Loucy (cell line): ENCODE data around the gene DIDO1.

Experiments
- H2AFZ ChIP-seq: fragments of 200-600 bp; sonication (generic); 2 replicates; pipeline ENCODE4 v1.6.0; 2016; ENCODE audit warnings: antibody characterized with exemption, mild to moderate bottlenecking, low read length, moderate library complexity
- H3F3A ChIP-seq: fragments of 200-600 bp; 2 replicates; pipeline ENCODE4 v1.6.0; 2016; ENCODE audit warnings: antibody characterized with exemption, low read depth, mild to moderate bottlenecking
- H3K27me3 ChIP-seq: fragments of 200-600 bp; sonication (generic); 2 replicates; pipeline ENCODE4 v1.6.1; 2014; ENCODE audit warnings: low read length, mild to moderate bottlenecking; ENCODE audit not compliant: insufficient read depth, poor library complexity, severe bottlenecking
- H3K36me3 ChIP-seq: fragments of 200-600 bp; sonication (generic); 2 replicates; pipeline ENCODE4 v1.6.1; 2016; ENCODE audit warnings: low read length; ENCODE audit not compliant: insufficient read depth
- H3K4me1 ChIP-seq: fragments of 200-600 bp; sonication (generic); 2 replicates; pipeline ENCODE4 v1.5.1; 2014; ENCODE audit warnings: low read length, mild to moderate bottlenecking; ENCODE audit not compliant: insufficient read depth, poor library complexity, severe bottlenecking
- H3K4me2 ChIP-seq: fragments of 200-600 bp; sonication (generic); 2 replicates; pipeline ENCODE4 v1.6.0; 2014; ENCODE audit warnings: antibody characterized with exemption, low read length, low read depth, mild to moderate bottlenecking; ENCODE audit not compliant: poor library complexity, severe bottlenecking
- H3K4me3 ChIP-seq: fragments of 200-600 bp; sonication (generic); 2 replicates; pipeline ENCODE4 v1.5.1; 2014; ENCODE audit warnings: low read length, mild to moderate bottlenecking, mixed read lengths; ENCODE audit not compliant: poor library complexity, severe bottlenecking
- H3K79me2 ChIP-seq: fragments of 200-600 bp; sonication (generic); 2 replicates; pipeline ENCODE4 v1.6.1; 2014; ENCODE audit warnings: low read length; ENCODE audit not compliant: insufficient read depth
- H3K9ac ChIP-seq: fragments of 200-600 bp; sonication (generic); 2 replicates; pipeline ENCODE4 v1.6.0; 2014; ENCODE audit warnings: mild to moderate bottlenecking, low read depth, low read length, moderate library complexity; ENCODE audit not compliant: poor library complexity, severe bottlenecking
- H3K9me2 ChIP-seq: fragments of 200-600 bp; sonication (generic); replicated peaks from 2 replicates; pipeline ENCODE4 v1.6.1; 2016; ENCODE audit warnings: low read depth, low read length, mixed read lengths
- H3K9me3 ChIP-seq: fragments of 200-600 bp; sonication (generic); 2 replicates; pipeline ENCODE4 v1.6.1; 2014; ENCODE audit warnings: mild to moderate bottlenecking, antibody characterized with exemption, low read length, low read depth; ENCODE audit not compliant: insufficient read depth
- H4K20me1 ChIP-seq: fragments of 200-600 bp; sonication (generic); 2 replicates; pipeline ENCODE4 v1.6.0; 2014; ENCODE audit warnings: antibody characterized with exemption, low read length, mild to moderate bottlenecking; ENCODE audit not compliant: insufficient read depth, poor library complexity, severe bottlenecking
- CTCF ChIP-seq: fragments of 200-600 bp; sonication (generic); conservative IDR thresholded peaks from 2 replicates; pipeline ENCODE4 v1.5.1; 2014; ENCODE audit warnings: mild to moderate bottlenecking, antibody characterized with exemption, low read length
- EZH2phosphoT487 ChIP-seq: fragments of 200-600 bp; IDR thresholded peaks from 2 replicates; pipeline ENCODE4 v1.6.1; 2018; ENCODE audit warnings: antibody characterized with exemption, mild to moderate bottlenecking, moderate library complexity, borderline replicate concordance

Gene DIDO1

GRCh38 chr20:62918831-62919230 lies 7.5 kb downstream of the DIDO1 start:
- H2AFZ ChIP-seq: no peak overlapping the region
- no peaks in the 10 kb centered on the region for H3K9me3 ChIP-seq
- H3K4me3 ChIP-seq: peak overlapping the region; percentile 61
- H4K20me1 ChIP-seq: peaks cover 94% of the 10 kb centered on the region
- H3K4me1 ChIP-seq: peaks cover 63% of the 10 kb centered on the region
- H3K79me2 ChIP-seq: peaks cover 100% of the 10 kb centered on the region
- TF ChIP-seq CTCF (no peak), EZH2phosphoT487 (no peak)
- H3K9me2 ChIP-seq: no peaks in the 10 kb centered on the region
- no peaks in the 10 kb centered on the region; the same call in 1 of the 2 replicates for H3K36me3 ChIP-seq
- no peaks in the 10 kb centered on the region for H3K27me3 ChIP-seq
- H3K4me2 ChIP-seq: peak overlapping the region; percentile 69
- H3K9ac ChIP-seq: peak overlapping the region; percentile 17
- H3F3A ChIP-seq: no peaks in the 10 kb centered on the region

DNA sequence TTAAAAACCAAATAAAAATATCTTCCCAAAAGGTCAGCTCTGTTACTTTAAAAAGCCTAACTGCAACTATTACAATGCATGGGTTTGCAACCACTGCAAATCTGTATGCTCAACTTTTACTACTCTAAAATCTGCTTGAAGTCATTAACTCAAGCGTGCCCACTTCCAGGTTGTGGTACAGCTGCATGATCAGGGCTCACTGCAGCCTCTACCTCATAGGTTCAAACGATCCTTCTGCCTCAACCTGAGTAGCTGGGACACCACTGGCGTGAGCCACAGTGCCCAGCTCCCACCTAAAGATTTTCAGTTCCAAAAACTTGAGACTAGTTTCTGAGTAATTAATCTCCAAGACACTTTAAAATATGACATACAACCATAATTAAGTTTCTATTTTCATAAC lies 8.2 kb downstream of the DIDO1 start:
- H3K79me2 ChIP-seq: peaks cover 100% of the 10 kb centered on the region
- peak overlapping the region; percentile 17 for H3K9ac ChIP-seq
- H3K9me3 ChIP-seq: no peaks in the 10 kb centered on the region
- H2AFZ ChIP-seq: no peak overlapping the region
- H3K4me1 ChIP-seq: peaks cover 57% of the 10 kb centered on the region
- H3K4me2 ChIP-seq: peak overlapping the region; percentile 69
- peaks cover 6% of the 10 kb centered on the region; the same call in 1 of the 2 replicates for H3K36me3 ChIP-seq
- no peaks in the 10 kb centered on the region for H3K9me2 ChIP-seq
- no peaks in the 10 kb centered on the region for H3F3A ChIP-seq
- H3K4me3 ChIP-seq: peak overlapping the region; percentile 61
- peaks cover 94% of the 10 kb centered on the region for H4K20me1 ChIP-seq
- H3K27me3 ChIP-seq: no peaks in the 10 kb centered on the region
- no peak for TF ChIP-seq EZH2phosphoT487
- no peak for TF ChIP-seq CTCF

DNA sequence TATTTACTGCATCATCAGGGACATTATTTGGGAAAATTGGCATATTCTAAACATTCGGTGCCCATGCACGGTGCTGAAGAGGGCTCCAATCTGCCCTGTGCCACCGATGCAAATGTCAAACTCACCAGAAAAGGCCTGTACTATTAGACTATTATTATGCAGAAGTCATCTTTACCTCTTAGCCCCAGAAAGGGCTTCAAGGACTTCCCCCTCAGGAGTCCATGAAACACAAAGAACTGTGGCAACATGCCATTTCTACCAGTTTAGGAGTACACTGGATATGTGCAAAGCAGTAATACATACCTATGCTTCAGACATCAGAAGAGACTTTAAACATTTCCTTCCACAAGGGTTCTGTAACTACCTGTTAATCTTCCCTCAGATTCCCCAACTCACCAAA lies 8.6 kb downstream of the DIDO1 start:
- Histone ChIP-seq H2AFZ (no peak overlapping the region), H3K4me1 (peaks cover 55% of the 10 kb centered on the region), H4K20me1 (peaks cover 96% of the 10 kb centered on the region), H3F3A (no peaks in the 10 kb centered on the region), H3K79me2 (peaks cover 100% of the 10 kb centered on the region), H3K27me3 (no peaks in the 10 kb centered on the region), H3K4me3 (peak overlapping the region; percentile 61), H3K36me3 (peaks cover 10% of the 10 kb centered on the region; the same call in 1 of the 2 replicates), H3K9ac (no peak overlapping the region), H3K9me3 (no peaks in the 10 kb centered on the region), H3K9me2 (no peaks in the 10 kb centered on the region), H3K4me2 (peak overlapping the region; percentile 69)
- TF ChIP-seq CTCF (no peak), EZH2phosphoT487 (no peak)
